GM18508 (cell line): ENCODE results near the gene TRPM3.
"Not testable (repeated sequence)": the region's sequence is repeated elsewhere in the genome, so short reads cannot be mapped to it uniquely, and the experiment has no call there.

Source experiments
- ATAC-seq: cut with Tn5 transposase; IDR thresholded peaks from one replicate; pipeline ENCODE4 v1.9.1; 2021; ENCODE audit warnings: moderate number of reproducible peaks; ENCODE audit not compliant: insufficient read depth, unreplicated experiment

The TRPM3 gene

GRCh38 chr9:70688704-70689103 is 432.7 kb downstream of the TRPM3 start:
- ATAC-seq = no peak

- ATAC-seq = no peak
These were observed 437.6 kb downstream of the TRPM3 start for GRCh38 chr9:70683841-70684240.

- ATAC-seq = no peak
These were observed 439.1 kb downstream of the TRPM3 start for GRCh38 chr9:70682298-70682697.

- ATAC-seq = no peak
These were observed 441.6 kb downstream of the TRPM3 start for GRCh38 chr9:70679845-70680244.

GRCh38 chr9:70678153-70678552 is 443.3 kb downstream of the TRPM3 start:
- ATAC-seq = no peak

- no peak for ATAC-seq
These were observed 444.2 kb downstream of the TRPM3 start for GRCh38 chr9:70677055-70677735.

GRCh38 chr9:70675868-70676370 is 445.5 kb downstream of the TRPM3 start:
- ATAC-seq = no peak

- ATAC-seq = no peak
These were observed 447.6 kb downstream of the TRPM3 start for GRCh38 chr9:70673844-70674243.

GRCh38 chr9:70672161-70672649 is 449.2 kb downstream of the TRPM3 start:
- ATAC-seq = no peak

GRCh38 chr9:70668751-70669150 is 452.7 kb downstream of the TRPM3 start:
- no peak for ATAC-seq

GRCh38 chr9:70658765-70659164 is 462.7 kb downstream of the TRPM3 start:
- no peak for ATAC-seq

- no peak for ATAC-seq
These were observed 465.1 kb downstream of the TRPM3 start for GRCh38 chr9:70656281-70656680.

GRCh38 chr9:70654144-70654543 is 467.3 kb downstream of the TRPM3 start:
- no peak for ATAC-seq

GRCh38 chr9:70644627-70645026 is 476.8 kb downstream of the TRPM3 start:
- not testable (repeated sequence) for ATAC-seq

- ATAC-seq = no peak
These were observed 479.1 kb downstream of the TRPM3 start for GRCh38 chr9:70642341-70642740.

GRCh38 chr9:70641631-70642030 is 479.8 kb downstream of the TRPM3 start:
- no peak for ATAC-seq

GRCh38 chr9:70641031-70641430 is 480.4 kb downstream of the TRPM3 start:
- ATAC-seq = no peak

GRCh38 chr9:70639853-70640814 is 481.3 kb downstream of the TRPM3 start:
- no peak for ATAC-seq

GRCh38 chr9:70635790-70636189 is 485.6 kb downstream of the TRPM3 start:
- no peak for ATAC-seq

GRCh38 chr9:70634696-70635095 is 486.7 kb downstream of the TRPM3 start:
- ATAC-seq = no peak

- no peak for ATAC-seq
These were observed 490.4 kb downstream of the TRPM3 start for GRCh38 chr9:70630971-70631370.
